Osteocyte (in vitro differentiated cells): Measurements from ENCODE around the gene RPL35. TPM values are rescaled to one million over a fixed set of nuclear protein-coding genes. Genes with fewer than 3 reads are reported as not detected.

ENCODE experiments used
- DNase-seq: peaks from one replicate; pipeline ENCODE4 v3.0.0; 2021; ENCODE audit warnings: mixed read lengths; ENCODE audit not compliant: unreplicated experiment; ENCODE audit errors: extremely low spot score
- H3K27ac Mint-ChIP-seq: one replicate; pipeline ENCODE4 v1.8.0; 2021; ENCODE audit warnings: mild to moderate bottlenecking, mixed read lengths; ENCODE audit not compliant: unreplicated experiment
- H3K27me3 Mint-ChIP-seq: one replicate; pipeline ENCODE4 v1.8.0; 2021; ENCODE audit warnings: mixed read lengths; ENCODE audit not compliant: unreplicated experiment
- H3K36me3 Mint-ChIP-seq: one replicate; pipeline ENCODE4 v1.8.0; 2021; ENCODE audit warnings: mixed read lengths; ENCODE audit not compliant: unreplicated experiment
- H3K4me1 Mint-ChIP-seq: one replicate; pipeline ENCODE4 v1.8.0; 2021; ENCODE audit warnings: mixed read lengths; ENCODE audit not compliant: unreplicated experiment
- H3K4me3 Mint-ChIP-seq: one replicate; pipeline ENCODE4 v1.8.0; 2021; ENCODE audit warnings: mild to moderate bottlenecking, moderate library complexity, mixed read lengths; ENCODE audit not compliant: unreplicated experiment
- H3K9me3 Mint-ChIP-seq: one replicate; pipeline ENCODE4 v1.8.0; 2021; ENCODE audit warnings: mixed read lengths; ENCODE audit not compliant: unreplicated experiment
- total RNA-seq: library from RNA; stranded (reverse); gene quantifications from 2 replicates; pipeline ENCODE4 v1.2.1, GENCODE V29; 2021
- TF ChIP-seq, protein P1 (sequence below): fragments of 200-600 bp; sonication (generic); IDR thresholded peaks from 2 replicates; pipeline ENCODE4 v1.5.0; 2021; ENCODE audit warnings: antibody characterized with exemption, mild to moderate bottlenecking, moderate library complexity

RPL35 gene
- total RNA-seq, 1 donor from 2014 or later = 912 TPM

DNA sequence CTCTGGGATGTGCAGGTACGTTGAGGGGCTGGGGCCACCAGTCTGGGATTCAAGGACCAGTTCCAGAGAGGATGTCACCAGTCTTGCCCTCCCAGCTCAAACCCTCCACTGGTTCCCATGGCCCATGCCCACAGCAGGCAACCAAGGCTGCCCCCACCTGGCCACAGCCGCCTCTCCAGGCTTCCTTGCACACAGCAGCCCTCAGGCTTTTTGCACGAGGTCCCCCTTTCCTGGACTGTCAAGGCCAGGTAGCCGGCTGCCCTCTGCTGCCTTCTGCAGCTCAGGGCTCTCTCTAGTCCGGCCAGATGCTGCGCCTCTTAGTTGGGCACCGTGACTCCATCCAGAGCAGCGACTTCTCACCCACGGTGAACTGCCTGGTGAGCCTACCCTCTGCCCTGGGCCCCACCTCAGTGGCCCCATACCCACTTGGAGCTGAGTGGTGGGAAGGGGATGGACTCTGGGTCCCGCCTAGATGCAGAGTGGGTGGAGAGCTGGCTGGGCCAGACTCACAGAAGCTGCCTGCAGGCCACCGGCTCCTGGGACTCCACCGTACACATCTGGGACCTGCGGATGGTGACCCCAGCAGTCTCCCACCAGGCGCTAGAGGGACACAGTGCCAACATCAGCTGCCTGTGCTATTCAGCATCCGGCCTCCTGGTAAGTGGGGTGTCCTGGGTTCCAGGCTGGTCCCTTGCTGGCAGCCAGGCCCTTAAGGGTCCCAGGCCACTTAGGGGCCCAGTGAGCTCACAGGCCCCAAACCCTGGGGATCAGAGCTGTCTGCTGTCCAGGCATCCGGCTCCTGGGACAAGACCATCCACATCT lies 5.6 kb downstream of the RPL35 start:
- no peak for DNase-seq

DNA sequence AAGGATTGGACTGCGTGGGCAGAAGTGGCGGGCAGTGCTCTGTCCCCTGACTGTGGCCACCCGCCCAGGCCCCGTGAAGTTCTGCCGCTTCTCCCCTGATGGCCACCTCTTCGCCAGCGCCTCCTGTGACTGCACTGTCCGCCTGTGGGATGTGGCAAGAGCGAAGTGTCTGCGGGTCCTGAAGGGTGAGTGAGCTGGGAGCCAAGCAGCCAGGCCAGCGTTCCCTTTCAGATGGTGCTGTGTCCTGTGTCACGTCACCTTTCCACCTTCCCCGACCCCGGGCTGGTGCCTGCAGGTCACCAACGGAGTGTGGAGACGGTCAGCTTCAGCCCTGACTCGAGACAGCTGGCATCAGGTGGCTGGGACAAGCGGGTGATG lies 6.2 kb downstream of the RPL35 start:
- no peaks in the 10 kb centered on the region for H3K27me3 Mint-ChIP-seq
- no peak overlapping the region for H3K4me3 Mint-ChIP-seq
- no peak overlapping the region for H3K27ac Mint-ChIP-seq
- peaks cover 31% of the 10 kb centered on the region for H3K4me1 Mint-ChIP-seq
- TF ChIP-seq, protein P1, sequence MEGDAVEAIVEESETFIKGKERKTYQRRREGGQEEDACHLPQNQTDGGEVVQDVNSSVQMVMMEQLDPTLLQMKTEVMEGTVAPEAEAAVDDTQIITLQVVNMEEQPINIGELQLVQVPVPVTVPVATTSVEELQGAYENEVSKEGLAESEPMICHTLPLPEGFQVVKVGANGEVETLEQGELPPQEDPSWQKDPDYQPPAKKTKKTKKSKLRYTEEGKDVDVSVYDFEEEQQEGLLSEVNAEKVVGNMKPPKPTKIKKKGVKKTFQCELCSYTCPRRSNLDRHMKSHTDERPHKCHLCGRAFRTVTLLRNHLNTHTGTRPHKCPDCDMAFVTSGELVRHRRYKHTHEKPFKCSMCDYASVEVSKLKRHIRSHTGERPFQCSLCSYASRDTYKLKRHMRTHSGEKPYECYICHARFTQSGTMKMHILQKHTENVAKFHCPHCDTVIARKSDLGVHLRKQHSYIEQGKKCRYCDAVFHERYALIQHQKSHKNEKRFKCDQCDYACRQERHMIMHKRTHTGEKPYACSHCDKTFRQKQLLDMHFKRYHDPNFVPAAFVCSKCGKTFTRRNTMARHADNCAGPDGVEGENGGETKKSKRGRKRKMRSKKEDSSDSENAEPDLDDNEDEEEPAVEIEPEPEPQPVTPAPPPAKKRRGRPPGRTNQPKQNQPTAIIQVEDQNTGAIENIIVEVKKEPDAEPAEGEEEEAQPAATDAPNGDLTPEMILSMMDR = no peak
- DNase-seq = no peak
- no peaks in the 10 kb centered on the region for H3K9me3 Mint-ChIP-seq
- peaks cover 15% of the 10 kb centered on the region for H3K36me3 Mint-ChIP-seq

More for the DNA sequence above, 5.6 kb downstream of the RPL35 start:
- H3K27ac Mint-ChIP-seq = no peak overlapping the region
- H3K4me1 Mint-ChIP-seq = peaks cover 31% of the 10 kb centered on the region
- no peak overlapping the region for H3K4me3 Mint-ChIP-seq
- TF ChIP-seq, protein P1 = peak; percentile 48
- no peaks in the 10 kb centered on the region for H3K9me3 Mint-ChIP-seq
- no peaks in the 10 kb centered on the region for H3K27me3 Mint-ChIP-seq
- H3K36me3 Mint-ChIP-seq = peaks cover 15% of the 10 kb centered on the region

DNA sequence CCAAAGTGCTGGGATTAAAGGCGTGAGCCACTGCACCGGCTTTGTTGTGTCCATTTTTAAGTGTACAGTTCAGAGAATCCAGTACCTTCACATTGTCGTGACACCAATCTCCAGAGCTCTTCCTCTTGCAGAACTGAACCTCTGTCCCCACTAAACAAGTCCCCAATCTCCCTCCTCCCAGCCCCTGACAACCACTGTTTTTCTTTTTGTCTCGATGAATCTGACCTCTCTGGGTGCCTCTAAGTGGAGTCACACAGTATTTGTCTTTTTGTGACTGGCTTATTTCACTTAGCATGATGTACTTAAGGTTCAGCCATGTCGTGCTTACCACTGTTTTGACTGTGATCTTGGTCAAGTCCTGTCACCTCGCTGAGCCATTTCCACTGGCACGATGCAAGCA lies 6.9 kb downstream of the RPL35 start:
- peak overlapping the region; percentile 14 for H3K27ac Mint-ChIP-seq
- H3K36me3 Mint-ChIP-seq = peaks cover 8% of the 10 kb centered on the region
- DNase-seq = no peak
- H3K9me3 Mint-ChIP-seq = no peaks in the 10 kb centered on the region
- TF ChIP-seq, protein P1 = no peak
- peaks cover 27% of the 10 kb centered on the region for H3K4me1 Mint-ChIP-seq
- H3K4me3 Mint-ChIP-seq = no peak overlapping the region
- H3K27me3 Mint-ChIP-seq = no peaks in the 10 kb centered on the region

DNA sequence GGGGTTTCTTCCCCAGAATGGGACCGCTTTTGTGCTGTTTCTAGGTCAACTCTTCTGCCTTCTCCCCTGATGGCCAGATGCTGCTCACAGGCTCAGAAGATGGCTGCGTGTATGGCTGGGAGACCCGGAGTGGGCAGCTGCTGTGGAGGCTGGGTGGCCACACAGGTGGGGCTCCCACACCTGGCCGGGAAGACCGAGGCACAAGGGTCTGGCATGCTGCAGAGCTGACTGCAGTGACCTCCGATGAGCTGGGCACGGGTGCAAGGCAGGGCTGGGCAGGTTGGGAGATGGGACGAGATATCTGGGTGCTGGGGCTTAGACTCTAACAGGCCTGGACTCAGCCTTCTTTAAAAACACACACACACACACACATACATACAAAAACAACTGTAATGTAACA lies 7.6 kb downstream of the RPL35 start:
- Mint-ChIP-seq H3K4me1 (peaks cover 27% of the 10 kb centered on the region), H3K4me3 (no peak overlapping the region), H3K9me3 (no peaks in the 10 kb centered on the region), H3K36me3 (peaks cover 4% of the 10 kb centered on the region), H3K27ac (no peak overlapping the region), H3K27me3 (no peaks in the 10 kb centered on the region)
- no peak for DNase-seq
- TF ChIP-seq, protein P1 = no peak

DNA sequence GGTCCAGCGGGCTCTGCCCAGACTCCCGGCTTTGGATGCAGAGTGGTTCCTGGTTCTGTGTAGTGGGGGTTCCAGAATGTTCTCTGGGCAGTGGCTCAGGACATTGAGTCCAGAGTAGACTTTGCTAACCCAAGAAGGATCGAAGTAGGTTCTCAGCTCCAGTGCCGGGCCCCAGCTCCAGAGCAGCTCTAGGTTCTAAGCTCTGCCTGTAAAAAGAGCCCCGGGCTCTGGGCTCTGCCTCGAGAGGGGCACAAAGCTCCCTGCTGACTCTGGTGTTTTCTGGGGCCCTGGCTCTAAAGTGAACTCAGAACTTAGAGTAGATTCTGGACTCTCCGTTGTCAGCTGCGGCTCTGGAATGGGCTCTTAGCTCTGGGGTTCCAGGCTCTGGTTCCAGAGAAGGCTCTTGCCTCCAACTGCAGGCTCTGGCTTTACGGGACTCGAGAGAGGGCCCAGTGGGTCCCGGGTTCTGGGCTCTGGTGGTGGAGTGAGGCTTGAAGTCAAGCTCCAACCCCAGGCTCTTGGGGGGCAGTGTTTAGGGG lies 8.1 kb downstream of the RPL35 start:
- DNase-seq = no peak
- TF ChIP-seq, protein P1 = no peak
- Mint-ChIP-seq H3K4me1 (peaks cover 27% of the 10 kb centered on the region), H3K27me3 (no peaks in the 10 kb centered on the region), H3K27ac (no peak overlapping the region), H3K4me3 (peak overlapping the region; percentile 70), H3K36me3 (peaks cover 4% of the 10 kb centered on the region), H3K9me3 (no peaks in the 10 kb centered on the region)
